Endothelial cell of umbilical vein (primary cell): ENCODE results near the gene COPE.

Experiments
- CTCF ChIP-seq, 2 donors: IDR thresholded peaks; 1 replicate in 1 of 2; 2 replicates in 1 of 2; pipeline ENCODE4 v1.5.1; 2011; ENCODE audit warnings: low read length in 2 of 2, mild to moderate bottlenecking in 2 of 2, moderate library complexity in 2 of 2, control low read depth in 1 of 2, inconsistent platforms in 1 of 2, low read depth in 1 of 2; ENCODE audit not compliant: insufficient read depth in 1 of 2; ENCODE audit errors: extremely low read depth in 1 of 2
- FOS ChIP-seq: IDR thresholded peaks from 2 replicates; pipeline ENCODE4 v1.6.1; 2011; ENCODE audit warnings: mild to moderate bottlenecking, low read length, moderate library complexity, borderline replicate concordance; ENCODE audit not compliant: insufficient read depth
- MAX ChIP-seq: IDR thresholded peaks from 2 replicates; pipeline ENCODE4 v1.6.1; 2011; ENCODE audit not compliant: insufficient read depth, insufficient read length
- POLR2A ChIP-seq: IDR thresholded peaks from 2 replicates; pipeline ENCODE4 v1.6.1; 2012; ENCODE audit warnings: low read depth, mild to moderate bottlenecking, control low read depth, low read length

GRCh38 chr19:18932216-18932841, 13.1 kb upstream of the COPE start:
- TF ChIP-seq CTCF (IDR thresholded peaks at IDR 0.05; ENCODE audit: extremely low read depth in 1 of 2, insufficient read depth in 1 of 2, low read depth in 1 of 2, low read length in 2 of 2) (no peak), POLR2A (no peak), FOS (no peak), MAX (no peak)
